Measurements from ENCODE around the gene ITSN2.

- TF ChIP-seq CTCF (IDR thresholded peaks at IDR 0.05) (no peak), POLR2AphosphoS5 (IDR thresholded peaks at IDR 0.05) (no peak), POLR2A (IDR thresholded peaks at IDR 0.05) (no peak), EP300 (IDR thresholded peaks at IDR 0.05; ENCODE audit: low read depth) (no peak)
Measured at GRCh38 chr2:24400207-24400907, 40.0 kb upstream of the ITSN2 start.

Data from transverse colon (tissue), 4 donors.